Hematopoietic multipotent progenitor cell treated with erythropoietin and hydrocortisone succinate and interleukin-3 and kit ligand, for 4 days (in vitro differentiated cells): ENCODE data around the gene UBE2E1.
A peak's percentile ranks its signal among the peaks of the same experiment; 100 is the strongest.
"Not testable (repeated sequence)": the region's sequence is repeated elsewhere in the genome, so short reads cannot be mapped to it uniquely, and the experiment has no call there.

ENCODE experiments used
- DNase-seq: peaks from one replicate; pipeline ENCODE4 v3.0.0-alpha.2; 2015

The UBE2E1 gene

GRCh38 chr3:23859012-23859743 is 53.4 kb downstream of the UBE2E1 start:
- no peak for DNase-seq

GRCh38 chr3:23859839-23860382 is 54.2 kb downstream of the UBE2E1 start:
- no peak for DNase-seq

GRCh38 chr3:23861689-23862088 is 55.9 kb downstream of the UBE2E1 start:
- DNase-seq, result no peak

GRCh38 chr3:23863060-23863459 is 57.3 kb downstream of the UBE2E1 start:
- DNase-seq, result no peak

GRCh38 chr3:23864931-23865330 is 59.2 kb downstream of the UBE2E1 start:
- no peak for DNase-seq

GRCh38 chr3:23865595-23866396 is 60.0 kb downstream of the UBE2E1 start:
- DNase-seq, result no peak

- peak; percentile 27 for DNase-seq
Measured at GRCh38 chr3:23867400-23867799, 61.6 kb downstream of the UBE2E1 start.

GRCh38 chr3:23867838-23868237 is 62.1 kb downstream of the UBE2E1 start:
- no peak for DNase-seq

GRCh38 chr3:23869977-23870662 is 64.4 kb downstream of the UBE2E1 start:
- no peak for DNase-seq

- not testable (repeated sequence) for DNase-seq
Measured at GRCh38 chr3:23870663-23871043, 64.9 kb downstream of the UBE2E1 start.

GRCh38 chr3:23871361-23871760 is 65.6 kb downstream of the UBE2E1 start:
- not testable (repeated sequence) for DNase-seq

GRCh38 chr3:23872330-23872729 is 66.6 kb downstream of the UBE2E1 start:
- no peak for DNase-seq

GRCh38 chr3:23873941-23874340 is 68.2 kb downstream of the UBE2E1 start:
- DNase-seq, result no peak

- no peak for DNase-seq
Measured at GRCh38 chr3:23874359-23875112, 68.8 kb downstream of the UBE2E1 start.

- DNase-seq, result no peak
Measured at GRCh38 chr3:23875113-23875725, 69.5 kb downstream of the UBE2E1 start.

- DNase-seq, result no peak
Measured at GRCh38 chr3:23876923-23877322, 71.2 kb downstream of the UBE2E1 start.

GRCh38 chr3:23877329-23877980 is 71.7 kb downstream of the UBE2E1 start:
- DNase-seq, result peak; percentile 88

GRCh38 chr3:23879485-23879884 is 73.7 kb downstream of the UBE2E1 start:
- no peak for DNase-seq

- peak; percentile 32 for DNase-seq
Measured at GRCh38 chr3:23880703-23881339, 75.1 kb downstream of the UBE2E1 start.

GRCh38 chr3:23881993-23882392 is 76.2 kb downstream of the UBE2E1 start:
- peak; percentile 39 for DNase-seq

GRCh38 chr3:23882487-23882918 is 76.7 kb downstream of the UBE2E1 start:
- no peak for DNase-seq
